ENCODE data around the gene GPR61.

The GPR61 gene

DNA sequence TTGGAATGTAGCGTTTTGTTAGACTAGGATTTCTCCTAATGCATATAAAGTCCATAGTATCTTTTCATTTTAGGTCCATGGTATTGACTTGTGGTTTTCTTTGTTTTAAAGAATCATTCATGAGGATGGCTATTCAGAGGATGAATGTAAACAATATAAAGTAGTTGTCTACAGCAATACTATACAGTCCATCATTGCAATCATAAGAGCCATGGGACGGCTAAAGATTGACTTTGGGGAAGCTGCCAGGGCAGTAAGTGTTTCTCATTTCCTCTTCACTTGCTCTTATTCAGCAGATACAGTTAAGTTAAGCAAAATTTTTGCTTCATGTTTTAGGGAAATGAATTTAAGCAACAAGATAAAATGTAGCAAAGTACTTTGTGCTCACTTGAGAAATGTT is 34.1 kb downstream of the GPR61 start:
- DNase-seq, result no peak

GRCh38 chr1:109578947-109579443 is 39.3 kb downstream of the GPR61 start:
- DNase-seq, result no peak

DNA sequence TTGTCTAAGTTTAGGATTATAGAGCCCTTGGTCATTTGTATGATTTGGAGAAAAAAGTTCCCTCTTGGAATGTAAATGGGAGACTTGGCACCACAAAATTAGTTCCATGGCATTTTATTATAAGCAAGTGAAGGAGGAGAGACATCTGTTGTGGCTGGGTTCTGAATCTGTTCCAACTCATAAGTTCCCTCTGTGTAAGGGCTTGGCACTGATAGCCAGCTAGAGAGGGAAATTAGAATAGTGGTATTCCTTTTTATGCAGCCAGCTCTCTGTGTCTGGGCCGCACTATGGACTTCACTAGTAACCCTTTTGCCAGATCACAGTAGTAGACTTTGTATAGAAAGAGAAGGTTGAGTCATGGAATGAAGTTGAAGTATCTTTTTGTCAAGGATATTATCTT is 39.8 kb downstream of the GPR61 start:
- no peak for DNase-seq

- no peak for DNase-seq
These were observed 42.3 kb downstream of the GPR61 start for GRCh38 chr1:109582021-109582420.

DNA sequence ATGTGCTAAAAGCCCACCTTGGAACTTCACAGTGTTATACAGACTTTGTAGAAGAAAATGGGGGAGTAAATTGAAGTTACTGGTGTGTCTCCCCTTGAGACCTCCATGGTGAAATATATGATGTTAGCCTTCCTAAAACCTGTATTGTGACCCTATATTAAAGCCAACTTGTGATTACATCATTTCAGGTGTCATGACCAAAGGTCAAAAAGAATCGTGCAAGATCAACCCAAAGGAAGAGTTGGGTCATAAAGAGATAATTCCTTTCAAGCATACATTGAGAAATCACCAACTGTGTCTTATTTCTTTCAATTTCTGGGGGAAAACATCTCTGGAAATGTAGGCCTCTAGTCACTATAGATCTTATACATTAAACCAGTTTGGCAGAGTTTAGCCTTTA is 45.1 kb downstream of the GPR61 start:
- no peak for DNase-seq

GRCh38 chr1:109586055-109586454 is 46.4 kb downstream of the GPR61 start:
- DNase-seq, result no peak

- DNase-seq, result no peak
These were observed 49.5 kb downstream of the GPR61 start for GRCh38 chr1:109589177-109589576.

GRCh38 chr1:109589679-109590078 is 50.0 kb downstream of the GPR61 start:
- no peak for DNase-seq

DNA sequence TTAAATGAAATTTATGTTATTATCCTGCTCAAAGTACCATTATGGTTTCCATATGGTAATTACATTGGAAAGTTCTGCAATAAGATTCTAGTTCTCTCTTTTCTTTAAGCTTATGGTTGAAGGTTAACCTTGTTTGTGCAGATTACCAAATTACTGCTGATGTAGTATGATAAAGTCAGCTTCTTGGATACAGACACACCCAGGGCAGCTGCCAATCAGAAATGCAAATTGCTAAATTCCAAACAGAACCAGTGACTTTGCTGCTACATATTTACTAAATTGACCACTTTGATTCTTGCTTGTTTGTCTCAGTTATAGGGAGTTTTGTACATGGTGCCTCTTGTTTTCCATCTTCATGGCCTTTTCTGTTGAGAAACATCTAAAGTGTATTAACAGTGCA is 53.2 kb downstream of the GPR61 start:
- no peak for DNase-seq

GRCh38 chr1:109595531-109595930 is 55.9 kb downstream of the GPR61 start:
- DNase-seq, result no peak

All from T-helper 1 cell (primary cell).